ENCODE data around the gene ZNF737.
A peak's percentile ranks its signal among the peaks of the same experiment; 100 is the strongest.
"Not testable (repeated sequence)": the region's sequence is repeated elsewhere in the genome, so short reads cannot be mapped to it uniquely, and the experiment has no call there.

Gene ZNF737

DNA sequence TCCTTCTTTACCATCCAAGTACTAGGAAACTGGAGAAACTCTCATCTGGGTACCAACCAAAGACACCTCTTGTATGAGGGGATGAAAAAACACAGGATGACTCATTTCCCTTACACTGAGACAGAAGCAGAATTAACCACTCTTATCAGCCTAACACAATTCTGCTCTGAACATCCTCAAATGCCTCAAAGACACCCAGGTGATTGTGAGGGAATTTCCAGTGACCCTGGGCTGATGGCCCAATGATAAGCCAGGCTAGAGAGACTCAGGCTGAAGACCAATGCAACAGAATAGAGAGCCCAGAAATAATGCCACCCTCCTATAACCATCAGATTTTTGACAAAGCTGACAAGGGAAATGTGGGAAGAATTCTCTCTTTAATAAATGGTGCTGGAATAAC lies 7.0 kb downstream of the ZNF737 start:
- Histone ChIP-seq H4K20me1 (ENCODE audit: insufficient read depth) (no peaks in the 10 kb centered on the region), H3K4me3 (IDR thresholded peaks at IDR 0.05; ENCODE audit: insufficient read depth, low read depth, low read length) (no peak overlapping the region), H3K4me2 (no peak overlapping the region), H3K4me1 (ENCODE audit: low read depth, poor library complexity, severe bottlenecking) (no peaks in the 10 kb centered on the region), H3K9ac (no peak overlapping the region), H2AFZ (ENCODE audit: low read depth) (no peak overlapping the region), H3K27ac (no peak overlapping the region), H3K27me3 (ENCODE audit: insufficient read depth, low read depth) (no peaks in the 10 kb centered on the region), H3K79me2 (ENCODE audit: insufficient read depth, low read depth) (no peaks in the 10 kb centered on the region), H3K36me3 (ENCODE audit: insufficient read depth) (no peaks in the 10 kb centered on the region)
- TF ChIP-seq, protein P1, sequence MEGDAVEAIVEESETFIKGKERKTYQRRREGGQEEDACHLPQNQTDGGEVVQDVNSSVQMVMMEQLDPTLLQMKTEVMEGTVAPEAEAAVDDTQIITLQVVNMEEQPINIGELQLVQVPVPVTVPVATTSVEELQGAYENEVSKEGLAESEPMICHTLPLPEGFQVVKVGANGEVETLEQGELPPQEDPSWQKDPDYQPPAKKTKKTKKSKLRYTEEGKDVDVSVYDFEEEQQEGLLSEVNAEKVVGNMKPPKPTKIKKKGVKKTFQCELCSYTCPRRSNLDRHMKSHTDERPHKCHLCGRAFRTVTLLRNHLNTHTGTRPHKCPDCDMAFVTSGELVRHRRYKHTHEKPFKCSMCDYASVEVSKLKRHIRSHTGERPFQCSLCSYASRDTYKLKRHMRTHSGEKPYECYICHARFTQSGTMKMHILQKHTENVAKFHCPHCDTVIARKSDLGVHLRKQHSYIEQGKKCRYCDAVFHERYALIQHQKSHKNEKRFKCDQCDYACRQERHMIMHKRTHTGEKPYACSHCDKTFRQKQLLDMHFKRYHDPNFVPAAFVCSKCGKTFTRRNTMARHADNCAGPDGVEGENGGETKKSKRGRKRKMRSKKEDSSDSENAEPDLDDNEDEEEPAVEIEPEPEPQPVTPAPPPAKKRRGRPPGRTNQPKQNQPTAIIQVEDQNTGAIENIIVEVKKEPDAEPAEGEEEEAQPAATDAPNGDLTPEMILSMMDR (conservative IDR thresholded peaks at IDR 0.05; ENCODE audit: low read depth, low read length) = no peak

DNA sequence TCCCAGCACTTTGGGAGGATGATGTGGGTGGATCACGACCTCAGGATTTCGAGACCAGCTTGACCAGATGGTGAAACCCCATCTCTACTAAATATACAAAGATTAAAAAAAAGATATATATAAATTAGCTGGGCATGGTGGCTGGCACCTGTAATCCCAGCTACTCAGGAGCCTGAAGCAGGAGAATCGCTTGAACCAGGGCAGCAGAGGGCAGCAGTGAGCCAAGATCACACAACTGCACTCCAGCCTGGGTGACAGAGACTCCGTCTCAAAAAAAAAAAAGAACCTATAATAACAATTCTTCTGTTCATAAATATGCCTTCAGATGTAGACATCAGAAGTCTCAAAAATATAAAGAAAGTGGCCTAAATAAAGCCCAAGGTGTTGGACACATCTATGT lies 7.6 kb downstream of the ZNF737 start:
- Histone ChIP-seq H3K4me3 (IDR thresholded peaks at IDR 0.05; ENCODE audit: insufficient read depth, low read depth, low read length) (no peak overlapping the region), H3K27me3 (ENCODE audit: insufficient read depth, low read depth) (no peaks in the 10 kb centered on the region), H3K27ac (no peak overlapping the region), H4K20me1 (ENCODE audit: insufficient read depth) (no peaks in the 10 kb centered on the region), H3K4me1 (ENCODE audit: low read depth, poor library complexity, severe bottlenecking) (no peaks in the 10 kb centered on the region), H3K4me2 (no peak overlapping the region), H3K36me3 (ENCODE audit: insufficient read depth) (no peaks in the 10 kb centered on the region), H2AFZ (ENCODE audit: low read depth) (no peak overlapping the region), H3K79me2 (ENCODE audit: insufficient read depth, low read depth) (no peaks in the 10 kb centered on the region), H3K9ac (no peak overlapping the region)
- TF ChIP-seq, protein P1 (conservative IDR thresholded peaks at IDR 0.05; ENCODE audit: low read depth, low read length) = peak; percentile 30; the same call in 1 of the 2 replicates

DNA sequence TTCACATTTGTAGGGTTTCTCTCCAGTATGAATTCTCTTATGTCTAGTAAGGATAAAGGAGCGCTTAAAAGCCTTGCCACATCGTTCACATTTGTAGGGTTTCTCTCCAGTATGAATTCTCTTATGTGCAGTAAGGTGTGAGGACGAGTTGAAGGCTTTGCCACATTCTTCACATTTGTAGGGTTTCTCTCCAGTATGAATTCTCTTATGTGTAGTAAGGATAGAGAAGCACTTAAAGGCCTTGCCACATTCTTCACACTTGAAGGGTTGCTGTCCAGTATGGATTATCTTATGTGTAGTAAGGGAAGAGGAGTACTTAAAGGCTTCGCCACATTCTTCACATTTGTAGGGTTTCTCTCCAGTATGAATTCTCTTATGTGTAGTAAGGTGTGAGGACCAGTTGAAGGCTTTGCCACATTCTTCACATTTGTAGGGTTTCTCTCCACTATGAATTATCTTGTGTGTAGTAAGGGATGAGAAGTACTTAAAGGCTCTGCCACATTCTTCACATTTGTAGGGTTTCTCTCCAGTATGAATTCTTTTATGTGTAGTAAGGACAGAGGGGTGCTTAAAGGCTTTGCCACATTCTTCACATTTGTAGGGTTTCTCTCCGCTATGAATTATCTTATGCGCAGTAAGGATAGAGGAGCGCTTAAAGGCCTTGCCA lies 20.8 kb downstream of the ZNF737 start:
- not testable (repeated sequence) for H3K9ac ChIP-seq; H3K27me3 ChIP-seq (ENCODE audit: insufficient read depth, low read depth); H3K36me3 ChIP-seq (ENCODE audit: insufficient read depth); H3K27ac ChIP-seq; H3K79me2 ChIP-seq (ENCODE audit: insufficient read depth, low read depth); H3K4me1 ChIP-seq (ENCODE audit: low read depth, poor library complexity, severe bottlenecking); H4K20me1 ChIP-seq (ENCODE audit: insufficient read depth); H3K4me2 ChIP-seq; H3K4me3 ChIP-seq (IDR thresholded peaks at IDR 0.05; ENCODE audit: insufficient read depth, low read depth, low read length); H2AFZ ChIP-seq (ENCODE audit: low read depth)

DNA sequence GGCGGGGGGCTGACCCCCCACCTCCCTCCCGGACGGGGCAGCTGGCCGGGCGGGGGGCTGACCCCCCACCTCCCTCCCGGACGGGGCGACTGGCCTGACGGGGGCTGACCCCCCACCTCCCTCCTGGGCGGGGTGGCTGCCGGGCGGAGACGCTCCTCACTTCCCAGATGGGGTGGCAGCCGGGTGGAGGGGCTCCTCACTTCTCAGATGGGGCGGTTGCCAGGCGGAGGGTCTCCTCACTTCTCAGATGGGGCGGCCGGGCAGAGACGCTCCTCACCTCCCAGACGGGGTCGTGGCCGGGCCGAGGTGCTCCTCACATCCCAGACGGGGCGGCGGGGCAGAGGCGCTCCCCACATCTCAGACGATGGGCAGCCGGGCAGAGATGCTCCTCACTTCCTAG lies 35.3 kb downstream of the ZNF737 start:
- not testable (repeated sequence) for H4K20me1 ChIP-seq (ENCODE audit: insufficient read depth); H3K4me3 ChIP-seq (IDR thresholded peaks at IDR 0.05; ENCODE audit: insufficient read depth, low read depth, low read length); H3K27me3 ChIP-seq (ENCODE audit: insufficient read depth, low read depth); H3K4me1 ChIP-seq (ENCODE audit: low read depth, poor library complexity, severe bottlenecking); H3K79me2 ChIP-seq (ENCODE audit: insufficient read depth, low read depth); H3K27ac ChIP-seq; H3K36me3 ChIP-seq (ENCODE audit: insufficient read depth); H3K9ac ChIP-seq; H2AFZ ChIP-seq (ENCODE audit: low read depth); H3K4me2 ChIP-seq

DNA sequence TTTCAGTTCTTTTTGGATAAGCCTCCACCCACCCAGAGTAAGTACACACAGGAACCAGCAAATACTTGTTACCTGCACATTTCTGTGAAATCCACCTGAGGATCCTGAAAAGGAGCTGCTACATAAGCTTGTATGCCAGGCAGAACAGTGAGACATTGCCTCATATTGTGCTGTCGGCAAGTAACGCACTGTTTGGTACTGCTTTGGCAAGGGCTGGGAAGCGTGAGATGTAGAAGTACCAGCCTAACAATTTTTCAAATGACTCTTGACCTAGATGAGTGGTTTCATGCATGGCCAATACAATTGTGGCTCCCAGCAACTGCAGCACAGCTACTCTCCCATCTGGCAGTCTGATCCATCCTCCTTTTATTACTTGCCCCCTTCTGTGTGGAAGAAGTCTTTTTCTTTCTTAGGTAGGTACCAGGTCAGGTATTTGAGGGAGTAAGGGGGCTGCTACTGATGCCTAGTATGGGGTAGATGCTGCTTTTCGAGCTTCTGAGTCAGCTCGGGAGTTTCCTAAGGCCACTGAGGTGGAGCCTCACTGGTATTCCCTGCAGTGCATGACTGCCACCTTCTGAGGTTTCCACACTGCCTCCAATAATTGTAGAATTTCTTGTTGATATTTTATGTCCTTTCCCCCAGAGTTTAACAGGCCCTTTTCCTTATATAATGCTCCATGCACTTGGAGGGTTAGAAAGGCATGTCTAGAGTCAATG lies 52.2 kb downstream of the ZNF737 start:
- H3K9ac ChIP-seq = no peak overlapping the region
- no peak overlapping the region for H3K4me2 ChIP-seq
- no peak overlapping the region for H2AFZ ChIP-seq (ENCODE audit: low read depth)
- H3K4me1 ChIP-seq (ENCODE audit: low read depth, poor library complexity, severe bottlenecking) = no peaks in the 10 kb centered on the region
- TF ChIP-seq, protein P1 (conservative IDR thresholded peaks at IDR 0.05; ENCODE audit: low read depth, low read length) = no peak
- H4K20me1 ChIP-seq (ENCODE audit: insufficient read depth) = no peaks in the 10 kb centered on the region
- H3K79me2 ChIP-seq (ENCODE audit: insufficient read depth, low read depth) = no peaks in the 10 kb centered on the region
- no peak overlapping the region for H3K27ac ChIP-seq
- no peak overlapping the region for H3K4me3 ChIP-seq (IDR thresholded peaks at IDR 0.05; ENCODE audit: insufficient read depth, low read depth, low read length)
- H3K36me3 ChIP-seq (ENCODE audit: insufficient read depth) = no peaks in the 10 kb centered on the region
- H3K27me3 ChIP-seq (ENCODE audit: insufficient read depth, low read depth) = no peaks in the 10 kb centered on the region
